Ovary (tissue), 9 donors: ENCODE data around the gene GUCD1. TPM values are rescaled to one million over a fixed set of nuclear protein-coding genes. Genes with fewer than 3 reads are reported as not detected.

Experiments
- DNase-seq, 5 donors: peaks; one replicate each; pipeline ENCODE4 v3.0.0-alpha.2; 2019 to 2020
- H3K27ac ChIP-seq, 2 donors: fragments of 200-600 bp; one replicate each; pipeline versions ENCODE4 v1.5.1 to v1.8.0; 2019 to 2022
- H3K27me3 ChIP-seq: fragments of 200-600 bp; one replicate; pipeline ENCODE4 v1.8.0; 2022
- H3K36me3 ChIP-seq: fragments of 200-600 bp; sonication (generic); one replicate; pipeline ENCODE4 v1.5.1; 2019
- H3K4me1 ChIP-seq: one replicate; pipeline ENCODE4 v1.8.1; 2013; ENCODE audit warnings: mild to moderate bottlenecking, moderate library complexity; ENCODE audit not compliant: insufficient read depth
- H3K4me3 ChIP-seq: fragments of 200-600 bp; sonication (generic); one replicate; pipeline ENCODE4 v1.5.1; 2017
- H3K9me3 ChIP-seq, 2 donors: fragments of 200-600 bp in 1 of 2; sonication (generic) in 1 of 2; one replicate each; pipeline versions ENCODE4 v1.5.1 to v1.8.1; 2013 to 2019; ENCODE audit warnings: mild to moderate bottlenecking in 1 of 2, moderate library complexity in 1 of 2
- EP300 ChIP-seq: sonication (generic); formaldehyde crosslinking; IDR thresholded peaks from one replicate; pipeline ENCODE4 v1.6.1; 2017; ENCODE audit warnings: antibody characterized with exemption
- POLR2A ChIP-seq: fragments of 450-650 bp; IDR thresholded peaks from one replicate; pipeline ENCODE4 v1.6.1; 2017; ENCODE audit warnings: antibody characterized with exemption, mild to moderate bottlenecking, moderate library complexity
- WGBS, 3 donors: extraction: QIAGEN DNeasy Blood & Tissue Kit in 1 of 3; methylation state at CpG; one replicate each; pipeline versions ENCODE4 v1.1.5 to v1.1.7; 2013 to 2017; 5-methylcytosine and 5-hydroxymethylcytosine counted together
- intact Hi-C, 4 donors: fragments of 100-400 bp; cut with DNase I; formaldehyde crosslinking; loops; one replicate each; pipeline versions ENCODE4 v1.11.0 to v1.15.1; 2022 to 2023
- polyA plus RNA-seq, 2 donors: library from polyadenylated mRNA; stranded (reverse); fragments of 200-250 nt in 1 of 2; fragments of 350-450 nt in 1 of 2; fragmentation: Illumina TruSeq in 1 of 2; extraction: RNeasy Lipid Tissue Mini Kit (QIAGEN cat#74804) in 1 of 2; gene quantifications; one replicate each; pipeline ENCODE4 v1.2.3, GENCODE V29; 2013 to 2014
- total RNA-seq, 7 donors: library from RNA; depleted of rRNA in 2 of 7; stranded (reverse); fragments of >200 nt in 2 of 7; fragmentation: NEBNext Ultra II Directional in 3 of 7; extraction: Animal tissue kit (Norgen Biotek cat#: 25700) in 3 of 7; gene quantifications; one replicate each; pipeline versions ENCODE4 v1.1.0 to v1.2.4, GENCODE V29; 2016 to 2023
- TF ChIP-seq, protein P1 (sequence below), 3 donors: fragments of 450-650 bp in 2 of 3; fragments of 200-600 bp in 1 of 3; IDR thresholded peaks; one replicate each; pipeline versions ENCODE4 v1.5.1 to v1.8.0; 2016 to 2022; ENCODE audit warnings: antibody characterized with exemption in 3 of 3, mild to moderate bottlenecking in 1 of 3
- donor health status: DM: no; HTN: no; CAD: no; lungs with moderate emphysema.
- donor health status: DM: no; HTN: no; CAD: no.
- donor health status: Bipolar disorder and iron deficiency.
- donor health status: DM: yes; HTN: yes; CAD: no.
- donor health status: DM: no; HTN: no; CAD: no.
- donor health status: DM: yes; HTN: yes; CAD: no.

The GUCD1 gene
- total and polyA plus RNA-seq, 9 donors: 30.3 to 85.4 (median 55.4) TPM

DNA sequence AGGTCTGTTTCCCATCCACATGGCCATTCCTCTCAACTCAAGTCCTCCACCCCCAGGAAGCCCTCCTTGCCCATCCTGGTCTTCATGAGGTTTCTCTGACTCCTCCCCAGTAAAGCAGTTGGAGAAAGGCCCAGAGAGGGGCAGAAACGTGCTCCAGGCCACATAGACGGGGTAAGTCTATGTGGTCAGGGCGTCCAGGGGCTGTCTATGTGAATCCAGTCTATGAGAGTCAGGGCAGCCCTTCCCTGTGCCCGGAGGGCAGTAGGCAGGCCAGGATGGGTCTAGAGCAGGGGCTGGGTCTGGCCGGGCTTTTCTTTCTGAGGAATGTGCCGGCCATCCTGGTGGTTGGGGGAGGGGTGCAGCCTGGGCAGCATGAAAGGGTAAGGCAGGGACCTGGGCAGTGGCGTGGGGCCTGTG is 11.7 kb downstream of the GUCD1 start:
- H3K4me3 ChIP-seq: no peak overlapping the region
- H3K9me3 ChIP-seq: no peaks in the 10 kb centered on the region
- 83 to 92% (median 87%) methylated on average over 7 of the region's 7 CpGs for WGBS, 3 donors
- intact Hi-C loops: no loop called here
- TF ChIP-seq, protein P1, sequence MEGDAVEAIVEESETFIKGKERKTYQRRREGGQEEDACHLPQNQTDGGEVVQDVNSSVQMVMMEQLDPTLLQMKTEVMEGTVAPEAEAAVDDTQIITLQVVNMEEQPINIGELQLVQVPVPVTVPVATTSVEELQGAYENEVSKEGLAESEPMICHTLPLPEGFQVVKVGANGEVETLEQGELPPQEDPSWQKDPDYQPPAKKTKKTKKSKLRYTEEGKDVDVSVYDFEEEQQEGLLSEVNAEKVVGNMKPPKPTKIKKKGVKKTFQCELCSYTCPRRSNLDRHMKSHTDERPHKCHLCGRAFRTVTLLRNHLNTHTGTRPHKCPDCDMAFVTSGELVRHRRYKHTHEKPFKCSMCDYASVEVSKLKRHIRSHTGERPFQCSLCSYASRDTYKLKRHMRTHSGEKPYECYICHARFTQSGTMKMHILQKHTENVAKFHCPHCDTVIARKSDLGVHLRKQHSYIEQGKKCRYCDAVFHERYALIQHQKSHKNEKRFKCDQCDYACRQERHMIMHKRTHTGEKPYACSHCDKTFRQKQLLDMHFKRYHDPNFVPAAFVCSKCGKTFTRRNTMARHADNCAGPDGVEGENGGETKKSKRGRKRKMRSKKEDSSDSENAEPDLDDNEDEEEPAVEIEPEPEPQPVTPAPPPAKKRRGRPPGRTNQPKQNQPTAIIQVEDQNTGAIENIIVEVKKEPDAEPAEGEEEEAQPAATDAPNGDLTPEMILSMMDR (IDR thresholded peaks at IDR 0.05): no peak
- TF ChIP-seq EP300 (no peak), POLR2A (no peak)
- no peaks in the 10 kb centered on the region for H3K36me3 ChIP-seq
- H3K27ac ChIP-seq: no peak overlapping the region
- no peak for DNase-seq
- no peaks in the 10 kb centered on the region for H3K27me3 ChIP-seq
- H3K4me1 ChIP-seq: peaks cover 3% of the 10 kb centered on the region

DNA sequence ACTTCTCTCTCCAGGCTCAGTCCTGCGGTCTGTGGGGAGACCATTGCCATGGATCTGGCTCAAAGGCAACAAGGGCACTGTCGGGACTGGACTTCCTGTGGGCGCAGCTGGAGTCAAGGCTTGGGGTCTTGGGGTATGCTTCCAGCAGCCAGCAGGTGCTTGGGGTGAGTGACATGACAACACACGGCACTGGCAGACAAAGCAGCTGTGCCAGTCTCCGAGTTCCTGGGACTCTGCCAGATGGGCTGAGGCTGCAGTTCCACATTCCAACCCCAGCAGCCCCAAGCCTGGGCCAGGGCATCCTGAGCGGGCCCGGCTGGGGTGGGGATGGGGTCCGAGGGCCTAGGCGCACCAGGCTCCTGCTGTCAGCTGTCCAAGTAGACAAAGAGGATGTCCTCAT is 12.3 kb downstream of the GUCD1 start:
- no peaks in the 10 kb centered on the region for H3K36me3 ChIP-seq
- no peak for DNase-seq
- intact Hi-C loops: no loop called here
- no peak overlapping the region for H3K27ac ChIP-seq
- no peaks in the 10 kb centered on the region for H3K27me3 ChIP-seq
- no peaks in the 10 kb centered on the region for H3K9me3 ChIP-seq
- TF ChIP-seq EP300: no peak
- TF ChIP-seq, protein P1 (IDR thresholded peaks at IDR 0.05): no peak
- TF ChIP-seq POLR2A: no peak
- no peak overlapping the region for H3K4me3 ChIP-seq
- H3K4me1 ChIP-seq: peaks cover 3% of the 10 kb centered on the region
- WGBS, 3 donors: 76 to 93% (median 84%) methylated on average over 8 to 9 of the region's 9 CpGs

DNA sequence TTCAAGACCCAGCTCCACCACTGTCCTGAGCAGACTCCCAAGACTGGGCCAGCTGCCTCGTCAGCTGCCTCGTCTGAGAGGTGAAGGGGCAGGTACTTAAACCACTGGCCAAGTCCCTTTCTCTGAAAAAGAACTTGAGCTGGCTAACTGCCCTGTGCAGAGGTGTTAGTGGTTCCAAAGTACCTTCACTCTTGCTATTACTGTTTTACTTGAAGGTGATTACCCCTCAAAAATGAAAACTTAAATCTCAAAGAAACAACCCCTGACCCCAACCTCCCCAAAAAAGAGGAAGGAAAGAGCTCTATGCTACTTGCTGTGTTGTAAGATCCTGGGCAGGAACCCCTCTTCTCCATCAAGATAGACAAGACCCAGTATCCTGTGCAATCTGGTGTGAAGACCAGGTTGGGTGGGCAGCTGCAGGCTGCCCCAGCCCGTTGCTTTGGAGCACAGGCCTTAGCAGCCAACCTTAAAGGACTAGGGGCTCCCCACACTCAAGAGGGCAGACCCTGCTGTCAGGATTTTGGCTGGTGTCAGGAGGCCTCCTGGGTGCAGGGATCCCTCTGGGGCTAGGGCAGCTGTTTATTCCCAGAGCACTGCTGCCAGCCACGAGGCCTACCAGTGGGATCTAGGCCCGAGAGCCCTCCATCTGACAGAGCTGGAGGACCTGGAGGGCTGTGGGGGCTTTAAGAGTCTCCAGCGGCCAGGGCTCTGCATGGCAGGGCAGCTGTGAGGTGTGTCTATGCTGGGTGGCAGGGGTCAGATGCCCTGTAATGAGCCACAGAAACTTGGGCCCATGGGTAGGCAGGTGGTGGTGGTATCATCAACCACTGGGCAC is 13.0 kb downstream of the GUCD1 start:
- intact Hi-C loops: no loop called here
- 81 to 91% (median 84%) methylated on average over 6 of the region's 6 CpGs for whole genome bisulfite sequencing, 3 donors
- TF ChIP-seq EP300 (no peak), POLR2A (no peak)
- TF ChIP-seq, protein P1 (IDR thresholded peaks at IDR 0.05): no peak

DNA sequence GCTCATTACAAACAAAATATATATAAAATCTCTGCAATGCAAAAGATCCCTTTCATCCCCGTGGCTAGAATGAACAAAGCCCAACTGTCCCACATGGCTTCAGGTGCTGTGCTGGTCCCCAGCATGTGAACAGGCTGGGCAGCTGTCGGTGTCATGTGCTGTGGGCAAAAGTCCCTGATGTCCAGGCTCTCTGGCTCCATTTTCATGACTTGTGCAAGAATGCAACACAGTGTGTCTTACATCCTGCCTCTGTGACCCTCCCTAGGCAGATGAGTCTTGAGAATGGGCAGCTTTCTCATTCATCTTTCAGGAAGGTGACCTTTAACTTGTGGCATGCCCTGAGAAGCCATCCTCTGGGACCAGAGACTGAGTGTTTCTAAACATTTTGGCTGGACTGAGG is 14.5 kb downstream of the GUCD1 start:
- DNase-seq: no peak
- 83 to 88% (median 88%) methylated on average over 2 of the region's 2 CpGs for WGBS, 3 donors
- intact Hi-C loops: no loop called here
- Histone ChIP-seq H3K4me3 (no peak overlapping the region), H3K4me1 (peaks cover 3% of the 10 kb centered on the region), H3K27me3 (no peaks in the 10 kb centered on the region), H3K27ac (no peak overlapping the region), H3K36me3 (no peaks in the 10 kb centered on the region), H3K9me3 (no peaks in the 10 kb centered on the region)
- TF ChIP-seq EP300 (no peak), POLR2A (no peak)
- TF ChIP-seq, protein P1 (IDR thresholded peaks at IDR 0.05): no peak

More for the DNA sequence above, 13.0 kb downstream of the GUCD1 start:
- no peak overlapping the region for H3K4me3 ChIP-seq
- no peaks in the 10 kb centered on the region for H3K36me3 ChIP-seq
- H3K9me3 ChIP-seq: no peaks in the 10 kb centered on the region
- DNase-seq: no peak
- peaks cover 3% of the 10 kb centered on the region for H3K4me1 ChIP-seq
- H3K27me3 ChIP-seq: no peaks in the 10 kb centered on the region
- H3K27ac ChIP-seq: peak overlapping the region in 1 of 2 donors; percentile 38
